HEK293T (cell line): Measurements from ENCODE around the gene CDS2.

Experiments
- BHLHE40 ChIP-seq: fragments of 450-650 bp; IDR thresholded peaks from 2 replicates; pipeline ENCODE4 v1.6.1; 2016; ENCODE audit warnings: mild to moderate bottlenecking, moderate library complexity, borderline replicate concordance
- CTBP1 ChIP-seq: fragments of 450-650 bp; IDR thresholded peaks from 2 replicates; pipeline ENCODE4 v1.6.1; 2016; ENCODE audit warnings: borderline replicate concordance
- ELF4 ChIP-seq: fragments of 450-650 bp; IDR thresholded peaks from 2 replicates; pipeline ENCODE4 v1.6.1; 2017; ENCODE audit warnings: antibody characterized with exemption
- FOXK2 ChIP-seq: fragments of 450-650 bp; IDR thresholded peaks from 2 replicates; pipeline ENCODE4 v1.6.1; 2016; ENCODE audit warnings: mild to moderate bottlenecking
- HDGF ChIP-seq: fragments of 450-650 bp; IDR thresholded peaks from 2 replicates; pipeline ENCODE4 v1.6.1; 2017; ENCODE audit warnings: antibody characterized with exemption, borderline replicate concordance
- SP1 ChIP-seq: fragments of 450-650 bp; IDR thresholded peaks from 2 replicates; pipeline ENCODE4 v1.6.1; 2017
- SUZ12 ChIP-seq: fragments of 450-650 bp; IDR thresholded peaks from 2 replicates; pipeline ENCODE4 v1.6.1; 2016; ENCODE audit warnings: mild to moderate bottlenecking
- TARDBP ChIP-seq: fragments of 450-650 bp; IDR thresholded peaks from 2 replicates; pipeline ENCODE4 v1.6.1; 2016

DNA sequence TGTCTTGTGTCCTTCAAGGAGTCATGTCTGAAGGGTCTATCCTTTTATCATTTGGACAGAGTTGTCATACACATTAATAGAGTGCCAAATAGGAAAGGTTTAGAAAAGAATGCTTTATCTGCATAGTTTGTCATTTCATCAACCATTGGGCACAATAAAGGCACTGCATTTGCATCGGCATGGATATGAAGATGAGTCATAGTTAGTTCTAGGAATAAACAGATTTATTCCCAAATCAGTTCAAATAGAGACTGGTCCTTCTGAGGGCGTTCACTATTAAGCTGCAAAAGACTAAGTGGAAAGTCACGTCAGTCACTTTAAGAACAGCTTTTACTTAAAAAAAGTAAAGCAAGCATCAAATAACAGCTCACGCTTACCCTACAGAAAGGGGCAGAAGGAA lies 90.8 kb downstream of the CDS2 start:
- no peak for TF ChIP-seq FOXK2
- no peak for TF ChIP-seq ELF4
- TF ChIP-seq CTBP1: no peak
- no peak for TF ChIP-seq BHLHE40
- no peak for TF ChIP-seq HDGF
- no peak for TF ChIP-seq SUZ12
- no peak for TF ChIP-seq TARDBP
- no peak for TF ChIP-seq SP1
